ENCODE measurements around the gene FLNB.

Gene FLNB

DNA sequence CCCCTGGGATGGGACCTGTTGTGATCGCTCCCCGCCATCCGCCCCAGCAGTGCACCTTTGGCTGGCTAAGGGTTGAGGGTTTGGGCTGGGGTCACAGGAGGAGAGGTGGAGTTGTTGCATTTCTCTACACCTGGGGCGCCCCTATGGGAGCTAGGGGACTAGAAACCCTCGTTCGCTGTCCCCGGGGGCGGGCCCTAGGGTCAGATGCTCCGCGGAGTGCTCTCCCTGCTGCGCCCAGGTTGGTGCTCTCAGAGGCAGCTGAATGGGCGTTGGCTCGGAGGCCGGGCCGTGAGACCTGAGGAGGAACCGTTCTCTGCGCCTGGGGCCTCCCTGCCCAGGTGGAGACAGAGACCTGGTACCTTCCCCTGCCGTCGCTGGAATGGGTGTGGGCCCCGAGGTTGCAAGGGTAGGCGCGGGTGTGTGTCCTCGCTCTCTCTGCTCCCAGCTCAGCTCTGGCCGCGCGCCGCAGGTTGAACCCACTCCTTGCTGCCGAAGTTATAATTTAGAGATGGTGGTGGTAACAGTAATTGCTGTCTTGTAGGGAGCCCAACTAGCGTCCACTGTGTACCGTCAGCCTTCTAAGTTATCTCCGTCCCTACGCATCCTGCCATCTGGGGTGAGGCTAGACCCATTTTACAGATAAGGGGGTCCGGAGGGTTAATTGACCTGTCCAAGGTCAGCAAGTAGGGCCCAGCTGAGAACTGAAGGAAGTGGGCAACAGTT lies 965 bp downstream of the FLNB start:
- FAIRE-seq (no peak), DNase-seq (ENCODE audit: low spot score) (no peak)

DNA sequence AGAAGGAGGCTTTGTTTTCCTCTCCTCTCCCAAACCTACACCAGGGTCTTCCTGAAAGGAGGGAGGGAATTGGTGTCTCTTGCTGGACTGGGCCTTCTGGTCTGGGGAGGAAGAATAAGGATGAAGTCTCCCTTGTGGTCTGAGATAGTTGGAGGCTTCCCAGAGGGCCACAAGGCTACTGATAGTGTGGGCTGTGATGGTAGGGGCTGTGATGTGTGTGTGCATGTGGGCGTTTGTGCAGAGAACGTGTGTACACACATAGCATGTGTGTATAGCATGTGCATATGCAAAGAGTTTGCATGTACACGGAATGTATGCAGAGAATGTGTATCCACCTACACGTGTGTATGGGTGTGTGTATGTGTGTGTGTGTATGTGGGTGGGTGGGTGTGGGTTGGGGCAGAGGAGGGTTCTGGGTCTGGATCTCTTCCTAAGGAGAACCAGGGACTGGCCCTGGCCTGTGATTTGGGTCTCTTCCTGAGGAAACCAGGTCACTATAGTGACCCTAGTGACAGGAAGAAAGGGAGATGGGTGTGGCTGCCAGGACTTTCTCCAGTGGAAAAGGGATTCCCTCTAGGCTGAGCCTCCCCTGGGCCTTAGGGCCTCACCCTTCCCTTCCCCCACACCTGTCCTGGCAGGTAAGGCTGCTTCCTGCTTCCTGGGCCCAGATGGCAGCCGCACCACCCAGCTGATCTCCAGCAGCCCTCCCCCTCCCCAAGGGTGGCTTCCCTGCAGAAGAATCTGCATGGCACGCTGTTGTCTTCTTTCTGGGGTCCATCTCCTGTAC lies 1.7 kb downstream of the FLNB start:
- FAIRE-seq (no peak), DNase-seq (ENCODE audit: low spot score) (no peak)

DNA sequence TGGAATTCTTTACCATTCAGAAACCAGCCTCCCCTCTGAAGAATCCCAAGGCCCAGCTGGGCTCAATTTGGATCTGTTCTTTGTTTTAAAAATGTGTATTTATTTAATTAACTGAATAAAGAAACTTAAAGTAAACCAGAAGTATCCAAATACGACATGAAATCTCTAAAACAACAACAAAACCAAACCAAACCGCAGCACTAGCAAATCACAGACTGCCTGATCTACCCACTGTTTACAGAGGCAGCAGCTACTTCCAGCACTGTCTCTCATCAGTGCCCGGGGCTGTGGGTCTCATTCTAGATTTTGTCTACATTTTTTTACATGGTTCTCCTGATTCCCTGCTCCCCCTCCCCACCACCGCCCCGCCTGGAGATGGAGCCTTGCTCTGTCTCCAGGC lies 2.3 kb downstream of the FLNB start:
- no peak for DNase-seq (ENCODE audit: low spot score)
- FAIRE-seq = no peak

DNA sequence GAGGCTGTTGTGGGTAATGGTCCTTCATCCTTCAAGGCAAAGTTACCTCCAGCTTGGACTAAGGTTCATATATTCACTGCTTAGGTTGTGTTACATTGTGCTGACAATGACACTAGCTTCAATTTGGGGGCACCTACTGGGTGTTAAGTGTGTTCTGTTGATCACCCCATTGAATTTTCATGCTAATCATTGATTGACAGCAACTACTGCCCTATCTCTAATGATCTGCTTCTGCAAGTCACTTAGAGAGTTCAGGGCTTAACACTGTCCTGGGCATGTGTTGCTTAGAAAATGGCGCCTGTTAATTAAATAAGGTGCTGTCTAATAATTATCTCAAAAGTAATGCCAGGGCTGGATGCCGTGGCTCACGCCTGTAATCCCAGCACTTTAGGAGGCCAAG lies 3.4 kb downstream of the FLNB start:
- no peak for DNase-seq (ENCODE audit: low spot score)
- FAIRE-seq = no peak

DNA sequence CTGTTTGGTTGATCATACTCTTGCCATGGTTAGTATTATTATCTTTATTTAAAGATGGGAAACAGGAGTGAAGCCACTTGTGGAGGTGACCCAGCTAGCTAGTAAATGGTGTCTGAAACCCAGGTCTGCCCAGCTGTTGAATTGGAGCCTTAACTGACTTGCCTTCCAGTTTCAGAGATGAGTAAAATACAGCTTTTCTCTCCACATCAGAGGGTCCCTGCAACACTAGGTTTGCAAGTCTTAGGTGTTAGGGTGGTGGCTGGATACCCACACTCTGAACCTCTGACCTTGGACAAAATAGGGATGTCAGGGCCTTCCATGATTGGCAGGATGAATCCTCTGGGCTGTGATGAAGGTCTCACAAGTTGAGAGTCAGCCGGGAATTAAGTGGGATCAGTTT lies 4.1 kb downstream of the FLNB start:
- DNase-seq (ENCODE audit: low spot score) (no peak), FAIRE-seq (no peak)

DNA sequence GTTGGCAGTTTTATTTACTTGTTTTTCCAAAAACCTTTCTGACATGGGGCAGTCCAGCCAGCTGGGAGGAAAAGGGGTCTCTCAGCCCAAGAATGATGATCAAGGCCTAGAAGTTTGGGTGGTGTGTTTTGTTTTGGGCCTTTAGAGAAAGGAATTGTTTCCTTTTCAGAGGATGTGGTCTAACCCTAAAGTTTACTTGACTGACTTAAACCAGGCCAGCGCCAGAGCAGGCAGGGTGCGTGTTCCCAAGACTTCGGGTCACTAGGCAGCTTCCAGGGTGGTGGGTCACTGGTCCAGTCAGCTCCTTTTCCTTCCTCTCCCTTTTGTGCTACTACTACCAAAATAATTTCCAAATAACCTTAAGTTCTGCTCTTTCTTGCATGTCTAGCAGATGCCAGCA lies 4.9 kb downstream of the FLNB start:
- FAIRE-seq = no peak
- no peak for DNase-seq (ENCODE audit: low spot score)

DNA sequence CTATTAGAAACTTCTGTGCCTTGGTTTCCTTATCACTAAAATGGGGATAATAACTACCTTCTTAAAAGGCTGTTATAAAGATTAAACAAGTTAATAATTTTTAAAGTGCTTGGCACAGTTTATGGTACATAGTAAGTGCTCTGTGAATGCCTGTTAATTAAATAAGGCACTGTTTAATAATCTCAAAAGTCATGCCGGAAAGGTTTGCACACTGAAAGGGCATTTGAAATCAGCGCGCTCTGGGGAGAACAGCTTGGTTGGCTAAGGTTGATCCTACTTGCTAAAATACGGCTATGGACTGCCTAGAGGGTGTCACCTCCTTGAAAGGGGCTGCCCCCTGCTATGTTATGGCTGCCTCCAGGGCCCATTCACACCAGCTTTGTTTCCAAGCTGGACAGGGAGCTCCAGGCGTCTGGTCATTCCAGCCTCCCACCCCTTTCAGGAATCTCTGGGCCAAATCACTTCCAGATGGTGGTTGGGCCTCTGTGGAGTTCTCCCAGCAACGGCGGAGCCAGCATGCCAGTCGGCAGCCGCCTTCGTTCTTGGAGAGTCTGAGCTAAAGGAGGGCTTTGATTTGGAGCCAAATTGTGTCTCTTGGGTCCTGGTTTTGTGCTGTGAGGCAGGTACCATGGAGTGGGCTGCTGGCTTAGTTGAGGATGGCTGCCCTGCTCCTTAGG lies 5.9 kb downstream of the FLNB start:
- no peak for FAIRE-seq
- DNase-seq (ENCODE audit: low spot score) = no peak

DNA sequence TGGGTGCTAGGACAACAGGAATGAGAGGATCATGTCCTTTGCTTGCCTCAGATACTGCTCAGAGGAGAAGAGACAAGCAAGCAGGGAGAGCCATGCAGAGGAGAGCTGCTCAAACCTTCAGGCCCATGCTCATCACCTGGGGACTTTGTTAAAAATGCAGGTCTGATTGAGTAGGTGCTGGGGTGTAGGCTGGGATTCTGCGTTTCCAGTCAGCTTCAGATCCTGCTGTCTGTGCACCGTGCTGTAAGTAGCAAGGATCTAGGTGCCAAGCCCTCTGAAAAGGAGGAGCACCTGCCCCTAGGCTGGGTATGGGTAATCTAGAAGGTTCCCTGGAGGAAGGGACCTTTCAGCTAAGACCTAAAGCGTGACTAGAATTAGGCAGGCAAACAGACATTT lies 7.3 kb downstream of the FLNB start:
- DNase-seq (ENCODE audit: low spot score) (no peak), FAIRE-seq (no peak)

DNA sequence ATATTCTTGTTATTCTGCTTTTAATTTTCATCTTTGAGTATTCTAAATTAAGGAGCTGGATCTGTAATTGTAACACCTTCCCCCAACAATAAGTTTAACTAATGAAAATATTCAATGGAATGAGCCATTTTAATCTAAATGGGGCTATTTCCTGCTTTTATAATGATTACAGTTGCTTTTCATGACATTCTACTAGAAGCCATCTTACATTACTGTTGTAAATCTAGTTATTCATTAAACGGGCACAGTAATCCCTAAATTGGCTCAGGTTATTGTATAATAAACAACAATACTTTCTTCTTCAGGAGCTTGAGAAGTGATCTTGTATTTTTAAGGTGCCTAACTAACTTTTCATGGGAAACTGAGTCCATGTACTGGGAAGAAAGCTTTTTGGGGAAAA lies 8.5 kb downstream of the FLNB start:
- FAIRE-seq = no peak
- DNase-seq (ENCODE audit: low spot score) = no peak

DNA sequence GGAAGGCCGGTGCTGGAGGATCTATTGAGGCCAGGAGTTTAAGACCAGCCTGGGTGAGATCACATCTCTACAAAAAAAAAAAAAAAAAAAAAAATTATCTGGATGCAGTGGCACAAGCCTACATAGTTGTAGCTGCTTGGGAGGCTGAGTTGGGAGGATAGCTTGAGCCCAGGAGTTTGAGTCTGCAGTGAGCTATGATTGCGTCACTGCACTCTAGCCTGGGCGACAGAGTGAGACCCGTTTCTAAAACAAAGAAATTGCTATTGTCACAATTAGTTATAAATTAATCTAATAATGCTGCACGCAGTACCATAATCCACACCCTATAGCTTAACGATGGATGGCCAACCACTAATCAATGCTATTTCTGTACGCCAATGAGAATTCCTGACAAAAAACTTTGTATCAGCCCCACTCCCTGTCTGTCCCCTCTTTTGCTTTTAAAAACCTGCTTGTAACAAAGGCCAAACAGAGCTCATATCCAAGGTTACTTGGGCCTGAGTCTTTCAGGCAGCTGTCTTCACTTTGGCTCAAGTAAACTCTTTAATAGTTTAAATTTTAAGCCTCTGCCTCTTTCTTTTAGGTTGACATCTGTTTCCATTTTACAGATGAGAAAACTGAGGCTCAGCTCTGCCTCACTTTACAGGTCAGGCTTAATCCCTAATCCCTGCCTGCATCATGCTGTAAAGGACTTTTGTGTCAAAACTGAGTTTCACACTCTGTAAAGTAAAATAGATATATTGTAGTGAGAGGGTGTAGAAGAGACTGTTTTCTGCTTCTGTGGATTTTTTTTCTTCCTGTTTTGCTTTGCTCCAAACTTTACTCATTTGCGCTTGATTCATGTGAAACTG lies 10.9 kb downstream of the FLNB start:
- no peak for FAIRE-seq
- no peak for DNase-seq (ENCODE audit: low spot score)

DNA sequence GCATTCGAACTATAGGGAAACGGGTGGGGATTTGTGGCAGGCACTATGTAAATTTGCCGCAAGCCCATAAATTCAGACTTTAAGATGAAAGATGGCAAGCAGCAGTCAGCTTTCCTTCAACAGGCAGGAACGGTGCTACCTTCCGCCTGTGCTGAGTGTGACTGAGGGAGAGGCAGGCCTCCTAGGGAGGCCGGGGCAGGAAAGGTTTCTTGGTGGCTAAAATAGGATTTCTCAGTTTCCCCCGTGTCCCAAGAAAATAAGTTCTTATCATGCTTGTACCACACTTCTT lies 12.5 kb downstream of the FLNB start:
- no peak for DNase-seq (ENCODE audit: low spot score)
- no peak for FAIRE-seq

DNA sequence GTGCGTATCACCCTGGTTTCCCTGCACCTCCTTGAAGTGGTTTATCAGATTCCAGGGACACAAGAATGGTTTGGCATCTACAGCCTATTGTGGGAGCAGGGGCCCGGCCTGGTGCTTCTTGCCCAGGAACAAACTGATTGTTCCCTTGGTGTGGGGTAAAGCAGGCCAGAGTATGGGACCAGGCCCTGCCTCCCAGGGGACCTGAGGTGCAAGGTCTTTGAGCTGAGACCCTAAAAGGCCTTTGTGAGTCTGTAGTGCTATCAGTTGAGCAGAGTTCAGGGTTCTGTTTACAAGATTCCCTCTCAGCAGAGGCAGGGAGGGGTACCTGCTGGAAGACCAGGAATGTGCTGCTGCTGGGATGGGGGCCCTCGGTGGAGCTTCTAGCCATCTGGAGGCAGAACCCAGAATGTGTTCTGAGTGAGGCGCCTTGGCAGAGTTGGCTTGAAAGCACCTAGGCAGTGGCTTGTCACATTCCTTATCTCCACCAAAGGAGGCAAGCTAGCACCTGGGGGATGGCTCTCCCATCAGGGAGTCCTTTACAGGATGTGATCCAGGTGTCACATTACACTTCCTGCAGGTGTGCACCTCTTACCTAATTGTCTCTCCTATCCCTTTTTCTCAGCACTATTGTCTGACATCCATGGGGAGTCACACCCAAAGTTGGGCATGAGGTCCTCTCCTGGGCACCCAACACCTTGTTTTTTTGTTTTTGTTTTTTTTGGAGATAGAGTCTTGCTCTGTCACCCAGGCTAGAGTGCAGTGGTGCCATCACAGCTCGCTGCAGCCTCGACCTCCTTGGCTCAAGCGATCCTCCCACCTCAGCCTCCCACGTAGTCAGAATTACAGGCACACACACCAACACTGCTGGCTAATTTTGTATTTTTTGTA lies 13.1 kb downstream of the FLNB start:
- DNase-seq (ENCODE audit: low spot score) (no peak), FAIRE-seq (no peak)

DNA sequence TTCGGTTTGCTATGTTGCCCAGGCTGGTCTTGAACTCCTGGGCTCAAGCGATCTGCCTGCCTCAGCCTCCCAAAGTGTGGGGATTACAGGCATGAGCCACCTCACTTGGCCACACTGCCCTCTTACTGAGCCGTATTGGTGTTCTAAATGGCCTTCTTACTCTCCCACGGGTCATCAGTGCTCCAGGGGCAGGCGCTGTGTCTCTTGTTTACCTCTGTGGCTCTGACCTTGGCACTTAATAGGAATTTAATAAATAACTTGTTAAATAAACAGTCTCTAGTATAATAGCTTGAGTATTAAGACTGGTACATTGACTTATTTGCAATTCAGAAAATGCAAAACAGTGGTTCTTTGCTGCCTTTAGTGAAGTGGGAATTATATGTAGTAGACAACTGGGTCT lies 13.7 kb downstream of the FLNB start:
- DNase-seq (ENCODE audit: low spot score) (no peak), FAIRE-seq (no peak)

DNA sequence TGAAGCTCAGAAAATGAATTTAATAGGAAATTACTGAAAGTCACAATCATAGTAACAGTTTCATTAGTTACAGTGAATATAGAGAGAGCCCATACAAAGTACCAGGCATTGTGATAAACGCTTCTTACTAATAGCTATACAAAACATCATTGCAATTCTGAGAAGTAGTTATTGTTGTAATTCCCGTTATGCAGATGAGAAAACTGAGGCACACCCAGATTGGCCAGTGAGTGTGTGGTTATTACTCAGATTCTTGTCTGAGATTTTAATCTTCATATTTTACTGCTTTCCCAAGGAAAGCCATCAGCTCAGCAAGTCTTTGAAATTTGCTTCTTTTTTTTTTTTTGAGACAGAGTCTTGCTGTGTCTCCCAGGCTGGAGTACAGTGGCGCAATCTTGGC lies 14.3 kb downstream of the FLNB start:
- FAIRE-seq (no peak), DNase-seq (ENCODE audit: low spot score) (no peak)

DNA sequence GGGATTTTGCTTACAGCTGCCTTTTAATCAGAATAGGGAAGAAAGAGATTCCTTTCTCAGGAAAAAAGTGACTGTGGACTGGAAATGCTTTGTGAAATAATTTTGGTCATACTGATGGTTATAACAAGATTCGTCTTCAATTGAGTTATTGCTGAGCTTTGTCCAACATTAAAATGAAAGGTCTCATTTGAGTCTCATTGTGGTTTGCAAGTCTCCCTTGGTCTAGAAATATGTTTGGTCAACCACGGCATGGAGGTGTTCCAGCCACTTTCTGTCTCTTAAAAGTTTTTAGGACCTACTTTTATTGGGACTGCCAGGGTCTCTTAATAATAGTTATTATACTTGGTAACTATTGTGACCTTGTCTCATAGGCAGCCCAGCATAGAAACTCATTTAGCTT lies 15.3 kb downstream of the FLNB start:
- FAIRE-seq = no peak
- no peak for DNase-seq (ENCODE audit: low spot score)

DNA sequence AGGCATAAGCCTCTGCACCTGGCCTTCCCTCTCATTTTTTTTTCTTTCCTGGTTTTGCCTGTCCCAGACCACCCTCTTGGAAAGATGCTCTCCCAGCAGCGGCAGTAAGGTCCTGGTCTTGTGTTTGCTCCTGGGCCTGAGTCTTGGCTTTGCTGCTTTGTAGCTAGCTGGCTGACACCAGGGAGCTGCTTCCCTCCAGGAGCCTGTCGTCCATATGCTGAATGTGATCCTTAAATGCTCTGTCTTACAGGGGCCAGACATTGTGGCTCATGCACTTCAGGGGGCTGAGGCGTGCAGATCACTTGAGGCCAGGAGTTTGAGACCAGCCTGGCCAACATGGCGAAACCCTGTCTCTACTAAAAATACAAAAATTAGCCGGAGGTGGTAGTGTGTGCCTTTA lies 17.2 kb downstream of the FLNB start:
- FAIRE-seq = no peak
- DNase-seq (ENCODE audit: low spot score) = no peak

DNA sequence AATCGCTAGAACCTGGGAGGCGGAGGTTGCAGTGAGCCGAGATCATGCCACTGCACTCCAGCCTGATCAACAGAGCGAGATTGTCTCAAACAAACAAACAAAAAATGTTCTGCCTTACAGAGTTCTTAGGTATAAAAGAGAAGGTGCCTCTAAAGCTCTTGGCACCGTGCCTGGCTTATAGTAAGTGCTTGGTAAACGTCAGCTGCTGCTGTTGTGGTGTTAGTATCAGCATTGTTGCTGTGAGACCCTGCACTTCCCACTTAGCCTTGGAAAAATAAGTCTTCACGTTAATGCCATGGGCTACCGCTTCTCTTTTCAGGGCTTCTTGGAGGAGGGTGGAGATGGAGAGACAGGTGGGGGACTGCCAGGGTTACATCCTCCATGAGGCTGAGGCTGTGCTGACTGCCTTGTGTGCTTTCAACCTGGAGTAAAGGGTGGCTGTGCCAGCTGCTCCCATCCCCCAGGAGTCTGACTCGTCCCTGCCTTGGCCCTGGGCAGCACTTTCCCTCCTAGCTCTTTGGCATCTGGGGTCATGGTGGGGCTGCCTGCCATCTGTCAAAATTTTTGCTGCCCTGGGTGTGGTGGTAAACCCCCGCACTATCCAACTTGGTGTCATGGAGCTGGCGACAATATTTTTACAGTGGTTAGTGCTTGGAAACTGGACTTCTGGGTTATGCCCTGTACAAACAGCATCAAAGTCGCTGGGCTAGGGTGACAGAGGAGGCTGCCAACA lies 17.8 kb downstream of the FLNB start:
- DNase-seq (ENCODE audit: low spot score) = no peak
- FAIRE-seq = no peak

DNA sequence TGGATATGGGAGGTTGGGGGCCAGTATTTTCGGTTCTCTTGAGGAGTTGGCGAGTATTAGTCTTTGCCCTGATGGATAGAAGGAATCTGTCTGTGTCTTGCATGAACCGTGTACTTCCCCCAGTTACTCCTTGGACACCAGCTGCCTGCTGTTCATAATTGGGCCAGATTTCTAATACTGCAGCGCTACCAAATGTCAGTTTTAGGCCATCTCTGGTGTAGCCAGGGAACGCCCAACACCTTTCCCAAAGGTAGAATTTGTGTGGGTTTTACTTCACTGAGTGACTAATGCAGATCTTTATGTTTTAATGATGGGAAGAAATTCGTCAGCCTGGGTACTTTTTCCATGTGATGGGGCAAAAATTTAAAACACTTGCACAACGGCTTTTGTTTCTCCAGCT lies 18.4 kb downstream of the FLNB start:
- DNase-seq (ENCODE audit: low spot score) (no peak), FAIRE-seq (no peak)

DNA sequence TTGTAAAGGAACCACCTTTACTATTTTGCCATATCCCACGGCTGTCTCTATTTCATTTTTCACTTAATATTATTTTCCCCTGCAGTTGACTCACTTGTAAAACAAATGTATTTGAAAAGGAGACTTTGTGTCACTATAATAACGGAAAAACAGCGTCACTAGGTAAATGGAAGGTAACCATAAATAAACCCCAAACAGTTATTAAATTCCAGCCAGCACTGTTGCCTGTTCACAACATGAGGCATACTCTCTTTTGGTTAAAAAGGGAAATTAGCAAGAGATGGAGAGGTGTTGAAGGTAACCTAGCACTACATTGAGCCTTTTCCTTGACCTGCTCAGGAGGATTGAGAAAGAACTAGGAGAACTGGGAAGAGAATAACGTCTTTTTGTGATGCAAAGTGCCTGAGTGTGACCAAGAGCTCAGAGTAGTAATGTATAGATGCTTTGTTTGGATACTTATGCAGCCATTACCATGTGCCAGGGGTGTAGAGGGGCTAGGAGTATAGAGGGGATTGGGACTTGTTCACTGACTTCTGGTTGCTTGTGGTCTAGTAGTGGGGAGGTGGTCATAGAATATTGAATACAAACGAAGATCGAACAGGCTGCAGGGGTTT lies 19.6 kb downstream of the FLNB start:
- no peak for FAIRE-seq
- no peak for DNase-seq (ENCODE audit: low spot score)

DNA sequence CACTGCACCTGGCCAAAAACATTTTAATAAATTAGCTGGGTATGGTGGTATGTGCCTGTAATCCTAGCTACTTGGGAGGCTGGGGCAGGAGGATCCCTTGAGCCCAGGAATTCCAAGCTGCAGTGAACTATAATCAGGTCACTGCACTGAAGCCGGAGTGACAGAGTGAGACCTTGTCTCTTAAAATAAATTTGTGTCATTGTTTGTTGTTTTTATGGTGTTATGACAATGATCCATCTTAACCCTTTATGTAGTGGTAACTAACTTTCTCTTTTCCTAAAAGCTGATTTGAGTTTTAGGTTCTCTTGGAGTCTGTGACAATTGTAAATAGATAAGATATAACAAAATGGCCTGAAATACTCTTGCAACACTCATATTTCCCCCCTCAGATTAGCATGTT lies 20.7 kb downstream of the FLNB start:
- DNase-seq (ENCODE audit: low spot score) = no peak
- FAIRE-seq = no peak
